Measurements from ENCODE around the gene VSTM4.

Gene VSTM4

GRCh38 chr10:48996329-48996728, 119.0 kb downstream of the VSTM4 start:
- Histone ChIP-seq H3K4me3 (no peak overlapping the region), H3K27ac (no peak overlapping the region)

- H3K4me3 ChIP-seq, result no peak overlapping the region
- no peak overlapping the region for H3K27ac ChIP-seq
Measured at GRCh38 chr10:48993627-48994026, 121.7 kb downstream of the VSTM4 start.

- no peak overlapping the region for H3K4me3 ChIP-seq
- no peak overlapping the region for H3K27ac ChIP-seq
Measured at GRCh38 chr10:48990226-48990625, 125.1 kb downstream of the VSTM4 start.

GRCh38 chr10:48985621-48986158, 129.6 kb downstream of the VSTM4 start:
- H3K4me3 ChIP-seq, result no peak overlapping the region
- H3K27ac ChIP-seq, result no peak overlapping the region

GRCh38 chr10:48983648-48984351, 131.5 kb downstream of the VSTM4 start:
- Histone ChIP-seq H3K4me3 (no peak overlapping the region), H3K27ac (no peak overlapping the region)

GRCh38 chr10:48982584-48982983, 132.7 kb downstream of the VSTM4 start:
- no peak overlapping the region for H3K27ac ChIP-seq
- H3K4me3 ChIP-seq, result no peak overlapping the region

GRCh38 chr10:48981310-48981907, 133.9 kb downstream of the VSTM4 start:
- Histone ChIP-seq H3K4me3 (no peak overlapping the region), H3K27ac (peak overlapping the region in 1 of 21 experiments; percentile 57)

- Histone ChIP-seq H3K4me3 (no peak overlapping the region), H3K27ac (no peak overlapping the region)
Measured at GRCh38 chr10:48978318-48978717, 137.0 kb downstream of the VSTM4 start.

- H3K27ac ChIP-seq, result no peak overlapping the region
- H3K4me3 ChIP-seq, result no peak overlapping the region
Measured at GRCh38 chr10:48976196-48976595, 139.1 kb downstream of the VSTM4 start.

- Histone ChIP-seq H3K27ac (no peak overlapping the region), H3K4me3 (no peak overlapping the region)
Measured at GRCh38 chr10:48974510-48975156, 140.7 kb downstream of the VSTM4 start.

- Histone ChIP-seq H3K4me3 (no peak overlapping the region), H3K27ac (no peak overlapping the region)
Measured at GRCh38 chr10:48973065-48973464, 142.3 kb downstream of the VSTM4 start.

GRCh38 chr10:48970654-48971053, 144.7 kb downstream of the VSTM4 start:
- Histone ChIP-seq H3K4me3 (no peak overlapping the region), H3K27ac (no peak overlapping the region)

GRCh38 chr10:48970046-48970445, 145.3 kb downstream of the VSTM4 start:
- no peak overlapping the region for H3K4me3 ChIP-seq
- no peak overlapping the region for H3K27ac ChIP-seq

- H3K27ac ChIP-seq, result no peak overlapping the region
- H3K4me3 ChIP-seq, result no peak overlapping the region
Measured at GRCh38 chr10:48968036-48968435, 147.3 kb downstream of the VSTM4 start.

- Histone ChIP-seq H3K4me3 (no peak overlapping the region), H3K27ac (no peak overlapping the region)
Measured at GRCh38 chr10:48965460-48965859, 149.9 kb downstream of the VSTM4 start.

Data from skin epidermis (tissue), 12 donors.